ENCODE results near the gene MROH7.

The MROH7 gene

DNA sequence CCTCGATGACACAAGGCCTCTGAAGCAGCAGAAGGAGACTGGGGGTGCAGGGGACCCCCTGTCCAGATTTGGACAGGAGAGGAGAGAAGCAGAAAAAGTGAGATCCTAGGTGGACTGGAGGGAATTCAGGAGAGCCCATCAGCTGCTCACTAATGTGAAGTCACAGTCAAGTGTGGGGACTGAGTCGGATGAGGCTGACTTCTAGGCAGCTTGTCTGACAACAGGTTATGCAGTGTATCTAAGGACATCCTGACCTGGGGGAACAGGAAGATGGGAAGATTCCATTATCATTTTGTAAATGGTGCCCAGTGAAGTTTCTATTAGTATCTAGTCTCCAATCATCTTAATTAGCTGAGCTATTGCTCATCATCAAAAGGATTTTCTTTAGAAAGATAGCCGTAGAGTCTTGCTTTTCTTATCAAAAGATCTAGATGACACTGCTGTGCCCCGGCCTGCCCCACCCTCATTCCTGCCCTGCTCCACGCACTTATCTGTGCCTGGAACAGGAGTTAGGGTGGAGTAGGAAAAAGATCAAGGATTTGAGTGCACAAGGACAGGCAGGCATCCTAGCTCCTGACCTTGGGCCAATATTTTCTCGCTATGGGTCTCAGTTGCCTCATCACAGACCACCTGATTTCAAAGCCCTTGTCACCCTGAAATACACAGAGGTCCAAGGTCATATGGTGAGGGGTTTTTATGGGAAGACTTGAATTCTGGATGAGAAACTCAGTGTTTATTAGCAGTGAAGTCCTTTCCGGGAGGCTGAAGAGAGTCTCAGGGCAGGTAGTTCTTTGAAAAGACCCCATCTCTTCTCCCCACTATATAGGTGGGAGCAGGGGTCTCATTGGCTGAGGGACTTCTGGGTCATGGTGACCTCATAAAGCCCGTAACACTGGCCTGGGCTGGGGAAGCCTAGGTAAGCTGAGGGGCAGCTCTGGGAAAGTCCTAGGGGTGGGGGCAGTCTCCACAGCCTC, at the start of gene MROH7:
Gene MROH7 (plus strand): TSS at position 924 of the 974 bp plus-strand sequence. CDS start 11,141 bp downstream, outside the sequence.
- no peak within 1 kb of the TSS for H3K27ac ChIP-seq
- TF ChIP-seq, protein P1, sequence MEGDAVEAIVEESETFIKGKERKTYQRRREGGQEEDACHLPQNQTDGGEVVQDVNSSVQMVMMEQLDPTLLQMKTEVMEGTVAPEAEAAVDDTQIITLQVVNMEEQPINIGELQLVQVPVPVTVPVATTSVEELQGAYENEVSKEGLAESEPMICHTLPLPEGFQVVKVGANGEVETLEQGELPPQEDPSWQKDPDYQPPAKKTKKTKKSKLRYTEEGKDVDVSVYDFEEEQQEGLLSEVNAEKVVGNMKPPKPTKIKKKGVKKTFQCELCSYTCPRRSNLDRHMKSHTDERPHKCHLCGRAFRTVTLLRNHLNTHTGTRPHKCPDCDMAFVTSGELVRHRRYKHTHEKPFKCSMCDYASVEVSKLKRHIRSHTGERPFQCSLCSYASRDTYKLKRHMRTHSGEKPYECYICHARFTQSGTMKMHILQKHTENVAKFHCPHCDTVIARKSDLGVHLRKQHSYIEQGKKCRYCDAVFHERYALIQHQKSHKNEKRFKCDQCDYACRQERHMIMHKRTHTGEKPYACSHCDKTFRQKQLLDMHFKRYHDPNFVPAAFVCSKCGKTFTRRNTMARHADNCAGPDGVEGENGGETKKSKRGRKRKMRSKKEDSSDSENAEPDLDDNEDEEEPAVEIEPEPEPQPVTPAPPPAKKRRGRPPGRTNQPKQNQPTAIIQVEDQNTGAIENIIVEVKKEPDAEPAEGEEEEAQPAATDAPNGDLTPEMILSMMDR (conservative IDR thresholded peaks at IDR 0.05): no peak

DNA sequence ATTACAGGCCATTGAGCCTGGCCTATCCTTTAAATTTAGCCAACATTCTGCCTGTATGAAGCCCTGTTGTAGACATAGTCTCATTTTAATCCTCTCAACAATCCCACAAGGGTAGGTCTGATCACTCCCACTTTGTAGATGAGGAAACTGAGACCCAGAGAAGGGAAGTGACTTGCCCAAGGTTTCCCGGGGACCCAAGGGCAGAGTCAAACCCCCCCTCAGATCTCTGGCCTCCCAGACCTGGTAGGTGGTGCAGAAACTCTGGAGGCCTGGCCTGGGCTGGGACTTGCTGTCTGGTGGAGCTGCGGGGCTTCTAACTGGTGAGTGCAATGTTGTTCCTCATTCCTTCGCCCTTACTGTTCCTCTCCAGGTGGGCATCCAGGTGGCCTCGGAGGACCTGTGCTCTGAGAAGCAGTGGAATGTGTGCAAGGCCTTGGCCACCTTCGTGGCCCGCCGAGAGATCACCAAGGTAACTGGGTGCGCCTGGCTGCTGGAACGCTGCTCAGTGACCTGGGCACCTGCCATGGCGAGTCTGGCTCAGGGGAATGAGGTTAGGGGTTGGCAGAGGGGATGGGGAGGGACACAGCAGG, 47.9 kb upstream of the MROH7 start:
- TF ChIP-seq, protein P1 (conservative IDR thresholded peaks at IDR 0.05): no peak
- no peak overlapping the region for H3K27ac ChIP-seq

DNA sequence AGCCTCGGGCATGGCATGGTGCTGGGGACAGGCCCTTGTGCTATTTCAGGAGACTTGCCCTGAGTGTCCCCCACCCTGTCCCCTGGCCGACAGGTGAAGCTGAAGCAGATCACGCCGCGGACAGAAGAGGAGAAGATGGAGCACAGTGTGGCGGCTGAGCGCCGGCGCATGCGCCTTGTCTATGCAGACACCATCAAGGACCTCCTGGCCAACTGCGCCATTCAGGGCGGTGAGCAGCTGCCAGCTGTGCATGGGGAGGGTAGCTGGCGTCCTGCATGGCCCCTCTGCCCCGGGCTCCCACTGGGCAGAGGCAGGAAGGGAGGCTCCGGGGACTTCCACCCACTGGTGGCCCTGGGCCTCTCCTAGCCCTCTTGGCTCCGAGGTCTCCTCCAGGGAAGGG, 47.1 kb upstream of the MROH7 start:
- H3K27ac ChIP-seq: no peak overlapping the region
- TF ChIP-seq, protein P1 (conservative IDR thresholded peaks at IDR 0.05): no peak

DNA sequence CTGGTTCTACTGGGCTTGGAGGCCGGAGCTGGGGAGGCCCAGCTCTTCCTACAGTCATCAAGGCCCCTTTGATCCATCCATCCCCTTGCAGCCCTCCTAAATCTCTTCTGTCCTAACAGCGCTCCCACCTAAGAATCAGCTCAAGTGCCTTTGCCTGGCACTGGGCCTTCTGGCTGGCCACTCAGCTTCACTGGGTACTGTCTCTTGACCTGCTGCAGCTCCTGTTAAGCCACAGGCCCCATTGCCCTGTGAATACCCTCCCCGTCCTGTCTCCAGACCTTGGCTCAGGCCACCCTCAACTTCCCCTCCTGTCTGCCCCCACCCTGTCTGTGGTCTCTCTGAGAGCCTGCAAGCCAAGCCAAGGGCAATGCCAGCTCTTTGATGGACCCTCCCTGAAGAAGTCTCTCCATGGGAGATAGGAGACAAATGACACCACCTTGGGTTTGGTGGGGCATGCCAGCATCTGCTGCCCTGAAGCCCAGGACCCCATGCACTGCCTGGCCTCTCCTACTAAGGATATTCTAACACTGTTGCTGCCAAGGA, 45.6 kb upstream of the MROH7 start:
- TF ChIP-seq, protein P1 (conservative IDR thresholded peaks at IDR 0.05): no peak
- H3K27ac ChIP-seq: no peak overlapping the region

DNA sequence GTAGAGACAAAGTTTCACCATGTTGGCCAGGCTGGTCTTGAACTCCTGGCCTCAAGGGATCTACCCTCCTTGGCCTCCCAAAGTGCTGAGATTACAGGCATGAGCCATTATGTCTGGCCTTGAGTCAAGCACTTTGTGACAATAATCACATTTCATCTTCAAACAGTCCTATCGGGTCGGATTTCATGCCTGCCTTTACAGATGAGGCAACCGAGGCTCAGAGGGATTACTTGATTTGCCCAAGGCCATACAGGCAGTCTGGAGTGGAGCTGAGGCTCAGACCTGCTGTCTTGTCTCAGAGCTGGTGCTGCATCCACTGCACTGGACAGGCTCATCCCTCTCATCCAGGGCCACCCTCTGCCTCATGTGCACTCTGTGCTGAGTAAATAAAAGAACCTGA, 44.8 kb upstream of the MROH7 start:
- TF ChIP-seq, protein P1 (conservative IDR thresholded peaks at IDR 0.05): no peak

DNA sequence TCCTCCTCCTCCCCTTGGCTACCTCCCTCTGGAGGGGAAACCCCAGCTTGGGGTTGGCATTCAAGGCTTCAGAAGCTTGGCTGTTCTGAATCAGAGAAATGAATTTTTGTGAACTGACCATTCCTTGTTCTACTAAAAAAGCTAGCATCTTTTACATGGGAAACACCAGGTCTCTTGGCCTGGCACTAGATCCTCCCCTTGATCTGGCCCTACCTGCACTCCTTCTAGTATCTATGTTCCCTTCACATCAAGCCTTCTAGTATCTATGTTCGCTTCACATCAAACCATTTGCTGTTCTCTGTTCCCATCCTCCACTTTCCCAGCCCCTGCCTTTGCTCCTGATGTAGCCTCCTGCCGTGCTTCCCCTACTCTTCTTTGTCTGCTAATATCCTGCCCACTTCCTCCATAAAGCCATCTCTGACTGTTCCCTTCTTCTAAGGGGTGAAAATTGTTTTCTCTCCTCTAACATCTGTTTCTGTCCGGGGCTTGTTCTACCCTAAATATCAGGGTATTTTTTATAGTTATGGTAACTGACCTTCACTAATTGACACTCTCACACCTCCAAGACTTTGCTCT, 44.0 kb upstream of the MROH7 start:
- TF ChIP-seq, protein P1 (conservative IDR thresholded peaks at IDR 0.05): no peak

More for the DNA sequence above, 44.8 kb upstream of the MROH7 start:
- no peak overlapping the region for H3K27ac ChIP-seq

More for the DNA sequence above, 44.0 kb upstream of the MROH7 start:
- no peak overlapping the region for H3K27ac ChIP-seq

All from VCaP (cell line).